CD14-positive monocyte (primary cell): Measurements from ENCODE around the gene CELSR1. TPM values are rescaled to one million over a fixed set of nuclear protein-coding genes. Genes with fewer than 3 reads are reported as not detected.

ENCODE experiments used
- DNase-seq, 3 donors: peaks; one replicate each; pipeline ENCODE4 v3.0.0-alpha.2; 2011 to 2022
- H2AFZ ChIP-seq: 2 replicates; pipeline ENCODE4 v1.6.0; 2012; ENCODE audit warnings: mild to moderate bottlenecking, low read depth, low read length, inconsistent platforms; ENCODE audit not compliant: insufficient read depth, poor library complexity, severe bottlenecking
- H3K27ac ChIP-seq, 2 donors: 1 replicate in 1 of 2; 2 replicates in 1 of 2; pipeline ENCODE4 v1.5.1; 2012 to 2013; ENCODE audit warnings: low read length in 2 of 2, control low read depth in 1 of 2, inconsistent platforms in 1 of 2, low read depth in 1 of 2, mild to moderate bottlenecking in 1 of 2
- H3K27me3 ChIP-seq, 2 donors: one replicate each; pipeline versions ENCODE4 v1.6.0 to v1.6.1; 2011 to 2013; ENCODE audit warnings: low read length in 2 of 2; ENCODE audit not compliant: control insufficient read depth in 2 of 2, insufficient read depth in 2 of 2
- H3K36me3 ChIP-seq, 2 donors: replicated peaks in 1 of 2; 1 replicate in 1 of 2; 2 replicates in 1 of 2; pipeline versions ENCODE4 v1.5.1 to v1.6.1; 2012 to 2013; ENCODE audit warnings: low read length in 2 of 2, control low read depth in 1 of 2, inconsistent platforms in 1 of 2, mild to moderate bottlenecking in 1 of 2; ENCODE audit not compliant: insufficient read depth in 2 of 2, control insufficient read depth in 1 of 2
- H3K4me1 ChIP-seq, 2 donors: 1 replicate in 1 of 2; 2 replicates in 1 of 2; pipeline versions ENCODE4 v1.5.1 to v1.6.1; 2012 to 2013; ENCODE audit warnings: low read length in 2 of 2, control low read depth in 1 of 2, inconsistent platforms in 1 of 2, mild to moderate bottlenecking in 1 of 2, moderate library complexity in 1 of 2; ENCODE audit not compliant: insufficient read depth in 2 of 2, control insufficient read depth in 1 of 2
- H3K4me2 ChIP-seq: replicated peaks from 2 replicates; pipeline ENCODE3; 2012; ENCODE audit warnings: low read length, moderate library complexity, mild to moderate bottlenecking; ENCODE audit not compliant: poor library complexity, severe bottlenecking; ENCODE audit errors: extremely low read depth
- H3K4me3 ChIP-seq, 3 experiments: fragments of 200-600 bp in 1 of 3; sonication (generic) in 1 of 3; replicated peaks in 1 of 3; 1 replicate in 2 of 3; 2 replicates in 1 of 3; pipeline ENCODE4 v1.5.1; 2011 to 2013; ENCODE audit warnings: low read length in 3 of 3, mild to moderate bottlenecking in 3 of 3, control low read depth in 2 of 3, low read depth in 2 of 3, inconsistent platforms in 1 of 3, moderate library complexity in 1 of 3
- H3K79me2 ChIP-seq: 2 replicates; pipeline ENCODE4 v1.6.0; 2012; ENCODE audit warnings: mild to moderate bottlenecking, control low read depth, inconsistent platforms, low read length, moderate library complexity; ENCODE audit not compliant: insufficient read depth
- H3K9ac ChIP-seq: 2 replicates; pipeline ENCODE4 v1.6.0; 2017; ENCODE audit warnings: low read length, mild to moderate bottlenecking; ENCODE audit not compliant: insufficient read depth, poor library complexity, severe bottlenecking
- H3K9me3 ChIP-seq, 2 donors: replicated peaks in 1 of 2; 1 replicate in 1 of 2; 2 replicates in 1 of 2; pipeline versions ENCODE4 v1.5.1 to v1.6.1; 2012 to 2013; ENCODE audit warnings: low read length in 2 of 2, control low read depth in 1 of 2; ENCODE audit not compliant: control insufficient read depth in 1 of 2, insufficient read depth in 1 of 2
- H4K20me1 ChIP-seq: 2 replicates; pipeline ENCODE4 v1.6.0; 2012; ENCODE audit warnings: mild to moderate bottlenecking, low read length, control low read depth, moderate library complexity; ENCODE audit not compliant: insufficient read depth
- H3K27ac Mint-ChIP-seq, 7 donors: one replicate each; pipeline ENCODE4 v1.8.0; 2020; ENCODE audit warnings: mild to moderate bottlenecking in 7 of 7, mixed read lengths in 7 of 7, moderate library complexity in 6 of 7, inconsistent platforms in 2 of 7
- H3K27me3 Mint-ChIP-seq, 3 donors: one replicate each; pipeline ENCODE4 v1.8.0; 2021 to 2022; ENCODE audit warnings: low read depth in 3 of 3, mild to moderate bottlenecking in 3 of 3, mixed read lengths in 3 of 3, moderate library complexity in 3 of 3, inconsistent platforms in 1 of 3
- H3K36me3 Mint-ChIP-seq, 2 donors: one replicate each; pipeline ENCODE4 v1.8.0; 2020; ENCODE audit warnings: mixed read lengths in 2 of 2, inconsistent platforms in 1 of 2, mild to moderate bottlenecking in 1 of 2
- H3K4me1 Mint-ChIP-seq: one replicate; pipeline ENCODE4 v1.8.0; 2020; ENCODE audit warnings: mild to moderate bottlenecking, mixed read lengths
- H3K4me3 Mint-ChIP-seq, 2 donors: one replicate each; pipeline ENCODE4 v1.8.0; 2020; ENCODE audit warnings: mild to moderate bottlenecking in 2 of 2, mixed read lengths in 2 of 2, moderate library complexity in 1 of 2
- H3K9me3 Mint-ChIP-seq, 7 donors: one replicate each; pipeline ENCODE4 v1.8.0; 2020 to 2022; ENCODE audit warnings: mixed read lengths in 7 of 7, mild to moderate bottlenecking in 6 of 7, moderate library complexity in 6 of 7, inconsistent platforms in 2 of 7
- WGBS: methylation state at CpG from one replicate; pipeline ENCODE4 v1.1.5; 2013; ENCODE audit warnings: missing lambda C conversion rate; ENCODE audit not compliant: insufficient coverage; 5-methylcytosine and 5-hydroxymethylcytosine counted together
- intact Hi-C, 2 donors: fragments of 100-400 bp; cut with micrococcal nuclease; formaldehyde crosslinking; loops; one replicate each; pipeline versions ENCODE4 v1.15.0 to v1.15.1; 2023
- polyA plus RNA-seq, 3 donors: library from polyadenylated mRNA; depleted of rRNA in 1 of 3; unstranded in 2 of 3; stranded (reverse) in 1 of 3; fragments of 300-500 nt in 2 of 3; fragments of >200 nt in 1 of 3; fragmentation: Illumina TruSeq in 2 of 3; gene quantifications; 1 replicate in 2 of 3; 2 replicates in 1 of 3; pipeline ENCODE4 v1.2.3, GENCODE V29; 2012 to 2021
- TF ChIP-seq, protein P1 (sequence below): fragments of 200-600 bp; IDR thresholded peaks from one replicate; pipeline ENCODE4 v1.8.0; 2022; ENCODE audit warnings: antibody characterized with exemption, mild to moderate bottlenecking

The CELSR1 gene
- polyA plus RNA-seq, 3 donors = 0.16 TPM; not detected in 2

- Histone ChIP-seq H3K4me3 (no peak overlapping the region), H4K20me1 (no peaks in the 10 kb centered on the region), H3K4me2 (no peak overlapping the region), H3K27ac (no peak overlapping the region), H3K9ac (no peak overlapping the region), H3K79me2 (no peaks in the 10 kb centered on the region), H3K9me3 (no peaks in the 10 kb centered on the region), H3K36me3 (no peaks in the 10 kb centered on the region), H3K27me3 (no peaks in the 10 kb centered on the region), H2AFZ (no peak overlapping the region), H3K4me1 (no peaks in the 10 kb centered on the region)
- Mint-ChIP-seq H3K4me1 (no peaks in the 10 kb centered on the region), H3K27ac (no peak overlapping the region), H3K4me3 (no peak overlapping the region), H3K9me3 (peaks cover 0 to 3% (median 0%) of the 10 kb centered on the region in 7 donors), H3K36me3 (no peaks in the 10 kb centered on the region), H3K27me3 (peaks cover 3 to 13% (median 9%) of the 10 kb centered on the region in 3 donors)
- TF ChIP-seq, protein P1, sequence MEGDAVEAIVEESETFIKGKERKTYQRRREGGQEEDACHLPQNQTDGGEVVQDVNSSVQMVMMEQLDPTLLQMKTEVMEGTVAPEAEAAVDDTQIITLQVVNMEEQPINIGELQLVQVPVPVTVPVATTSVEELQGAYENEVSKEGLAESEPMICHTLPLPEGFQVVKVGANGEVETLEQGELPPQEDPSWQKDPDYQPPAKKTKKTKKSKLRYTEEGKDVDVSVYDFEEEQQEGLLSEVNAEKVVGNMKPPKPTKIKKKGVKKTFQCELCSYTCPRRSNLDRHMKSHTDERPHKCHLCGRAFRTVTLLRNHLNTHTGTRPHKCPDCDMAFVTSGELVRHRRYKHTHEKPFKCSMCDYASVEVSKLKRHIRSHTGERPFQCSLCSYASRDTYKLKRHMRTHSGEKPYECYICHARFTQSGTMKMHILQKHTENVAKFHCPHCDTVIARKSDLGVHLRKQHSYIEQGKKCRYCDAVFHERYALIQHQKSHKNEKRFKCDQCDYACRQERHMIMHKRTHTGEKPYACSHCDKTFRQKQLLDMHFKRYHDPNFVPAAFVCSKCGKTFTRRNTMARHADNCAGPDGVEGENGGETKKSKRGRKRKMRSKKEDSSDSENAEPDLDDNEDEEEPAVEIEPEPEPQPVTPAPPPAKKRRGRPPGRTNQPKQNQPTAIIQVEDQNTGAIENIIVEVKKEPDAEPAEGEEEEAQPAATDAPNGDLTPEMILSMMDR = no peak
- 97% methylated on average over 8 of the region's 8 CpGs for WGBS
- intact Hi-C loops = no loop called here
- DNase-seq = no peak
Observed at GRCh38 chr22:46464296-46464695, 73.1 kb downstream of the CELSR1 start.

DNA sequence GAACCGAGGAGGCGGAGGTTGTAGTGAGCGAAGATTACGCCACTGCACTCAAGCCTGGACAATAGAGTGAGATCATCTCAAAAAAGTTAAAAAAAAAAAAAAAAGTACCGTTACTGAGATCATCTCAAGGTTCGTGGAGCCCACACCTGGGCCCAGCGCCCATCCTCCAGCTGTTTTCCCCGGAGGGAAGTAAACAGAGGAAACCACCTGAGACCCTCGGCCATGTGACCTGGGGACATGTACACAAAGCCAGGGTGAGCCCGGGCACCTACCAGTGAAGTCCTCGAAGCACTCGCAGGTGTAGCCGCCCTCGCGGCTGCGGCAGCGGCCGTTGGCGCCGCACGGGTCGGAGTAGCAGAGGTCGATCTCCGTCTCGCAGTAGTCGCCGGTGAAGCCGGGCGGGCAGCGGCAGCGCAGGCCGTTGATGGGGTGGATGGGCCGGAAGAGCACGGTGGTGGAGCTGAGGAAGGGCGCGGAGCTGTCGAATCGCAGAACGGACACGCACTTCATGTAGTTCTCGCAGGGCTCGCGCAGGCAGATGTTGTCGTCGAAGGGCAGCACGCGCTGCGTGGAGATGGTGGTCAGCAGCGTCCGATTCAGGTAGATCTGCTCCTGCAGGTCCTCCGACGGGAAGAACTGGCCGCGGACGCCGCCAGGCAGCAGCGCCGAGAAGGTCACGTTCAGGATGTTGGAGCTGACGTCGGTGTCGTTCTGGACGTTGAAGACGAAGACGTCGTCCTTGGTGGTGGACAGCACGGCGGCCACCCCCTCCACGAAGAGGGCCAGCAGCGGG is 73.8 kb downstream of the CELSR1 start:
- Histone ChIP-seq H3K4me1 (no peaks in the 10 kb centered on the region), H3K27ac (no peak overlapping the region)
- H3K27ac Mint-ChIP-seq = no peak overlapping the region

More for the DNA sequence above, 73.8 kb downstream of the CELSR1 start:
- Mint-ChIP-seq H3K4me1 (no peaks in the 10 kb centered on the region), H3K27me3 (peaks cover 4 to 13% (median 9%) of the 10 kb centered on the region in 3 donors), H3K9me3 (peaks cover 0 to 6% (median 0%) of the 10 kb centered on the region in 7 donors), H3K4me3 (no peak overlapping the region), H3K36me3 (no peaks in the 10 kb centered on the region)
- H4K20me1 ChIP-seq = no peaks in the 10 kb centered on the region
- no peaks in the 10 kb centered on the region for H3K9me3 ChIP-seq
- no peaks in the 10 kb centered on the region for H3K36me3 ChIP-seq
- TF ChIP-seq, protein P1 = no peak
- no peaks in the 10 kb centered on the region for H3K79me2 ChIP-seq
- H3K27me3 ChIP-seq = no peaks in the 10 kb centered on the region
- no peak overlapping the region for H3K4me3 ChIP-seq
- H3K9ac ChIP-seq = no peak overlapping the region
- no peak for DNase-seq
- intact Hi-C loops = no loop called here
- WGBS = 97% methylated on average over 67 of the region's 70 CpGs
- H2AFZ ChIP-seq = no peak overlapping the region
- no peak overlapping the region for H3K4me2 ChIP-seq
